ENCODE measurements around the gene FAM89A.

Gene FAM89A

GRCh38 chr1:230979389-230979716 is 60.7 kb downstream of the FAM89A start:
- no peak for TF ChIP-seq EZH2 (optimal IDR thresholded peaks at IDR 0.05; ENCODE audit: low read depth, low read length)
- TF ChIP-seq EZH2phosphoT487 (IDR thresholded peaks at IDR 0.05; ENCODE audit: low read length), result no peak
- no peak for TF ChIP-seq CTCF (IDR thresholded peaks at IDR 0.05; ENCODE audit: low read length)
- Histone ChIP-seq H4K20me1 (ENCODE audit: insufficient read depth, low read length) (no peaks in the 10 kb centered on the region), H3K9ac (ENCODE audit: low read length) (peak overlapping the region; percentile 75), H3K9me2 (replicated peaks; ENCODE audit: insufficient read depth, low read length) (no peaks in the 10 kb centered on the region), H2AFZ (ENCODE audit: low read length) (peak overlapping the region; percentile 68), H3F3A (ENCODE audit: insufficient read depth, low read length) (peaks cover 17% of the 10 kb centered on the region), H3K4me1 (ENCODE audit: low read length) (peaks cover 11% of the 10 kb centered on the region), H3K4me2 (ENCODE audit: low read depth, low read length) (peak overlapping the region; percentile 62), H3K27ac (ENCODE audit: low read length) (peak overlapping the region; percentile 55; the same call in 1 of the 2 replicates), H3K27me3 (replicated peaks; ENCODE audit: insufficient read depth, low read length) (no peaks in the 10 kb centered on the region), H3K36me3 (replicated peaks; ENCODE audit: insufficient read depth, low read length) (no peaks in the 10 kb centered on the region; the same call in 1 of the 2 replicates), H3K4me3 (ENCODE audit: low read length) (peak overlapping the region; percentile 83), H3K9me3 (replicated peaks; ENCODE audit: insufficient read depth, low read length) (no peaks in the 10 kb centered on the region), H3K79me2 (ENCODE audit: low read length) (peaks cover 74% of the 10 kb centered on the region)
- DNase-seq, result no peak

GRCh38 chr1:230978491-230979388 is 61.3 kb downstream of the FAM89A start, which contains the start of the genes ARV1 and TTC13:
ARV1 (plus strand) TSS chr1:230979094; CDS start chr1:230979106, 12 bp downstream.
TTC13 (minus strand) TSS chr1:230978861; CDS start chr1:230978830, 31 bp downstream.
- no peaks in the 10 kb centered on the region for H3K9me3 ChIP-seq (replicated peaks; ENCODE audit: insufficient read depth, low read length)
- peak within 1 kb of the TSS; percentile 68 for H2AFZ ChIP-seq (ENCODE audit: low read length)

DNA sequence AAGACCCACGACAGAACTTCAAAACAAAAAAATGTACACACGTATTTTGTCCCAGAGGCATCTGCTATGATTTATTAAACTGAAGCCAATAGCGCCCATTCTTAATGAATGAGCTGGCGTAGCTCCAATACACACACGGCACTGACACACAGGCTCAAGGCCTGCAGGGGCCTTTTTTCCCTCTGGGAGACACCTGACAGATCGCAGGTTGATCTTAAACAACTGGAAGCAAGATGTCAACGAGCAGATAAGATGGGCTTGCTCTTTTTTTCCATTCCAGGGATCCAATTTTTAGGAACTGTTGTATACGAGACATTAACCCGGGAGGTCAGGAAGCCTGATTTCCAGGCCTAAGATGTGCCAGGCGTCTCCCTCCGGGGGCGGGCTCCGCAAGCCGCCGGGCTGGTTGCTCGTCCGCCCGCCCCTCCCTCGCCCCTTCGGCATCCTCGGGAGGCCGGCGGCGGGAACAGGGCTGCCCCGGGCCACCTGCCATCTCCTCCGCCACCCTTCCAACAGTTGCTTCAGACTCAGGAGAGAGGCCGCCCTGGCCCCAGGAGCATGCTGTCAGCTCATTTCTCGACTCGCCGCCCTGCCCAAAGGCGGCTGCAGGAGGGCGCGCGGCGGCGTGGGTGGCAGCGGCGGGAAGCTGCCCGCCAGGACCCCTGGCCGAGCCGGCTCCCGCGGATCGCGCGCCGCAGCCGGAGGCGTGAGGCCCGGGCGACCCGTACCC is 62.1 kb downstream of the FAM89A start:
- Histone ChIP-seq H3K4me2 (ENCODE audit: low read depth, low read length) (peak overlapping the region; percentile 78), H3F3A (ENCODE audit: insufficient read depth, low read length) (peaks cover 17% of the 10 kb centered on the region), H3K36me3 (replicated peaks; ENCODE audit: insufficient read depth, low read length) (no peaks in the 10 kb centered on the region; the same call in 1 of the 2 replicates), H2AFZ (ENCODE audit: low read length) (peak overlapping the region; percentile 59), H4K20me1 (ENCODE audit: insufficient read depth, low read length) (no peaks in the 10 kb centered on the region), H3K79me2 (ENCODE audit: low read length) (peaks cover 78% of the 10 kb centered on the region), H3K4me1 (ENCODE audit: low read length) (peaks cover 15% of the 10 kb centered on the region), H3K27ac (ENCODE audit: low read length) (peak overlapping the region; percentile 22; the same call in 1 of the 2 replicates), H3K9ac (ENCODE audit: low read length) (peak overlapping the region; percentile 71), H3K9me2 (replicated peaks; ENCODE audit: insufficient read depth, low read length) (no peaks in the 10 kb centered on the region), H3K9me3 (replicated peaks; ENCODE audit: insufficient read depth, low read length) (no peaks in the 10 kb centered on the region), H3K27me3 (replicated peaks; ENCODE audit: insufficient read depth, low read length) (no peaks in the 10 kb centered on the region), H3K4me3 (ENCODE audit: low read length) (peak overlapping the region; percentile 79)
- DNase-seq, result peak; percentile 60
- TF ChIP-seq EZH2 (optimal IDR thresholded peaks at IDR 0.05; ENCODE audit: low read depth, low read length) (no peak), EZH2phosphoT487 (IDR thresholded peaks at IDR 0.05; ENCODE audit: low read length) (no peak), CTCF (IDR thresholded peaks at IDR 0.05; ENCODE audit: low read length) (no peak)

More at GRCh38 chr1:230978491-230979388, 61.3 kb downstream of the FAM89A start, which contains the start of the genes ARV1 and TTC13:
- H3K4me3 ChIP-seq (ENCODE audit: low read length), result peak within 1 kb of the TSS; percentile 83
- peaks cover 11% of the 10 kb centered on the region for H3K4me1 ChIP-seq (ENCODE audit: low read length)
- peaks cover 78% of the 10 kb centered on the region for H3K79me2 ChIP-seq (ENCODE audit: low read length)
- peak; percentile 69 for TF ChIP-seq CTCF (IDR thresholded peaks at IDR 0.05; ENCODE audit: low read length)
- TF ChIP-seq EZH2 (optimal IDR thresholded peaks at IDR 0.05; ENCODE audit: low read depth, low read length), result no peak
- H3K9me2 ChIP-seq (replicated peaks; ENCODE audit: insufficient read depth, low read length), result no peaks in the 10 kb centered on the region
- peak; percentile 100 for DNase-seq
- peak within 1 kb of the TSS; percentile 78 for H3K4me2 ChIP-seq (ENCODE audit: low read depth, low read length)
- no peaks in the 10 kb centered on the region for H4K20me1 ChIP-seq (ENCODE audit: insufficient read depth, low read length)
- H3K27ac ChIP-seq (ENCODE audit: low read length), result peak within 1 kb of the TSS; percentile 55; the same call in 1 of the 2 replicates
- no peaks in the 10 kb centered on the region; the same call in 1 of the 2 replicates for H3K36me3 ChIP-seq (replicated peaks; ENCODE audit: insufficient read depth, low read length)
- no peaks in the 10 kb centered on the region for H3K27me3 ChIP-seq (replicated peaks; ENCODE audit: insufficient read depth, low read length)
- H3K9ac ChIP-seq (ENCODE audit: low read length), result peak within 1 kb of the TSS; percentile 75
- peaks cover 17% of the 10 kb centered on the region for H3F3A ChIP-seq (ENCODE audit: insufficient read depth, low read length)

Data from MM.1S (cell line).